Left ventricle myocardium inferior (tissue), 1 donor: ENCODE data around the gene METTL26. TPM values are rescaled to one million over a fixed set of nuclear protein-coding genes. Genes with fewer than 3 reads are reported as not detected.

ENCODE experiments used
- DNase-seq: peaks from one replicate; pipeline ENCODE4 v3.0.0-alpha.2; 2020
- H3K27ac ChIP-seq: fragments of 200-600 bp; replicated peaks from 2 replicates; pipeline ENCODE4 v1.8.0; 2021
- H3K27me3 ChIP-seq: fragments of 200-600 bp; 2 replicates; pipeline ENCODE4 v1.8.0; 2021; ENCODE audit warnings: low read depth
- H3K36me3 ChIP-seq: fragments of 200-600 bp; 2 replicates; pipeline ENCODE4 v1.8.0; 2021
- H3K4me1 ChIP-seq: fragments of 200-600 bp; 2 replicates; pipeline ENCODE4 v1.8.0; 2021
- H3K4me3 ChIP-seq: fragments of 200-600 bp; 2 replicates; pipeline ENCODE4 v1.8.0; 2021; ENCODE audit warnings: mild to moderate bottlenecking, moderate library complexity
- H3K9me3 ChIP-seq: fragments of 200-600 bp; replicated peaks from 2 replicates; pipeline ENCODE4 v1.8.0; 2021
- intact Hi-C: fragments of 100-400 bp; cut with micrococcal nuclease; formaldehyde crosslinking; loops from one replicate; pipeline ENCODE4 v1.11.0; 2022
- total RNA-seq: library from RNA; stranded (reverse); fragmentation: NEBNext Ultra II Directional; extraction: Animal tissue kit (Norgen Biotek cat#: 25700); gene quantifications from one replicate; pipeline ENCODE4 v1.2.1, GENCODE V29; 2021
- TF ChIP-seq, protein P1 (sequence below): fragments of 200-600 bp; IDR thresholded peaks from 2 replicates; pipeline ENCODE4 v1.8.0; 2021; ENCODE audit warnings: antibody characterized with exemption, mild to moderate bottlenecking, borderline replicate concordance
- donor health status: DM: no; HTN: yes; CAD: no; lungs with severe emphysema.

Gene METTL26
- total RNA-seq, 1 donor from 2014 or later, result 49.2 TPM

DNA sequence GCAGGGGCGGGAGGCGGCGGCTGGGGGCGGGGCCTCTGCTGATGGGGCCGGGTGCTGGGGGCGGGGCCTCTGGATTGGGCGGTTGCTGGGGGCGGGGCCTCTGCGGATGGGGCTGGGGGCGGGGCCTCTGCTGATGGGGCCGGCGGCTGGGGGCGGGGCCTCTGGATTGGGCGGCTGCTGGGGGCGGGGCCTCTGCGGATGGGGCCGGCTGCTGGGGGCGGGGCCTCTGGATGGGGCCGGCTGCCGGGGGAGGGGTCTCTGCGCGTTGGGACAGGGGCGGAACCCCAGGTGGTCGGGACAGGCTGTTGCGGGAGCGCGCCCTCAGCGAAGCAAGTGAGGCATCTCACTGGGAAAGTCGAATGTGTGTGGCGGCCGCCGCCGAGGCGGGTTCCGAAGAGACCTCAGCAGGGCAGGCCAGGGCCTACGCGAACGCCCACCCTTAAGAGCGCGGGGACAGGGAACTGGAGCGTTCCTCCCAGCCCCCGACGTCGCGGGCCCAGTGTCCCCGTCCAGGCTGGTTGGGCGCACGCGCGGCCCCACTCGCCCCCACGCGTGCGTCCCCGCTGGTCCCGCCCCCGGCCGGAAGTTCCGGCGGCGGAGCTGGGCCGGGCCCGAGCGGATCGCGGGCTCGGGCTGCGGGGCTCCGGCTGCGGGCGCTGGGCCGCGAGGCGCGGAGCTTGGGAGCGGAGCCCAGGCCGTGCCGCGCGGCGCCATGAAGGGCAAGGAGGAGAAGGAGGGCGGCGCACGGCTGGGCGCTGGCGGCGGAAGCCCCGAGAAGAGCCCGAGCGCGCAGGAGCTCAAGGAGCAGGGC is 43.9 kb upstream of the METTL26 start, which contains the start of gene STUB1:
TSS of gene STUB1 (plus strand) at position 597 of the 811 bp plus-strand sequence. CDS start at position 713, 116 bp downstream.
- peaks cover 21% of the 10 kb centered on the region for H3K36me3 ChIP-seq
- peaks cover 72% of the 10 kb centered on the region for H3K4me1 ChIP-seq
- peak within 1 kb of the TSS; percentile 100 for H3K27ac ChIP-seq
- intact Hi-C loops, result no loop called here
- H3K9me3 ChIP-seq, result no peaks in the 10 kb centered on the region
- TF ChIP-seq, protein P1, sequence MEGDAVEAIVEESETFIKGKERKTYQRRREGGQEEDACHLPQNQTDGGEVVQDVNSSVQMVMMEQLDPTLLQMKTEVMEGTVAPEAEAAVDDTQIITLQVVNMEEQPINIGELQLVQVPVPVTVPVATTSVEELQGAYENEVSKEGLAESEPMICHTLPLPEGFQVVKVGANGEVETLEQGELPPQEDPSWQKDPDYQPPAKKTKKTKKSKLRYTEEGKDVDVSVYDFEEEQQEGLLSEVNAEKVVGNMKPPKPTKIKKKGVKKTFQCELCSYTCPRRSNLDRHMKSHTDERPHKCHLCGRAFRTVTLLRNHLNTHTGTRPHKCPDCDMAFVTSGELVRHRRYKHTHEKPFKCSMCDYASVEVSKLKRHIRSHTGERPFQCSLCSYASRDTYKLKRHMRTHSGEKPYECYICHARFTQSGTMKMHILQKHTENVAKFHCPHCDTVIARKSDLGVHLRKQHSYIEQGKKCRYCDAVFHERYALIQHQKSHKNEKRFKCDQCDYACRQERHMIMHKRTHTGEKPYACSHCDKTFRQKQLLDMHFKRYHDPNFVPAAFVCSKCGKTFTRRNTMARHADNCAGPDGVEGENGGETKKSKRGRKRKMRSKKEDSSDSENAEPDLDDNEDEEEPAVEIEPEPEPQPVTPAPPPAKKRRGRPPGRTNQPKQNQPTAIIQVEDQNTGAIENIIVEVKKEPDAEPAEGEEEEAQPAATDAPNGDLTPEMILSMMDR, result no peak
- H3K4me3 ChIP-seq, result peak within 1 kb of the TSS; percentile 88
- peak; percentile 88 for DNase-seq
- peaks cover 19% of the 10 kb centered on the region for H3K27me3 ChIP-seq

DNA sequence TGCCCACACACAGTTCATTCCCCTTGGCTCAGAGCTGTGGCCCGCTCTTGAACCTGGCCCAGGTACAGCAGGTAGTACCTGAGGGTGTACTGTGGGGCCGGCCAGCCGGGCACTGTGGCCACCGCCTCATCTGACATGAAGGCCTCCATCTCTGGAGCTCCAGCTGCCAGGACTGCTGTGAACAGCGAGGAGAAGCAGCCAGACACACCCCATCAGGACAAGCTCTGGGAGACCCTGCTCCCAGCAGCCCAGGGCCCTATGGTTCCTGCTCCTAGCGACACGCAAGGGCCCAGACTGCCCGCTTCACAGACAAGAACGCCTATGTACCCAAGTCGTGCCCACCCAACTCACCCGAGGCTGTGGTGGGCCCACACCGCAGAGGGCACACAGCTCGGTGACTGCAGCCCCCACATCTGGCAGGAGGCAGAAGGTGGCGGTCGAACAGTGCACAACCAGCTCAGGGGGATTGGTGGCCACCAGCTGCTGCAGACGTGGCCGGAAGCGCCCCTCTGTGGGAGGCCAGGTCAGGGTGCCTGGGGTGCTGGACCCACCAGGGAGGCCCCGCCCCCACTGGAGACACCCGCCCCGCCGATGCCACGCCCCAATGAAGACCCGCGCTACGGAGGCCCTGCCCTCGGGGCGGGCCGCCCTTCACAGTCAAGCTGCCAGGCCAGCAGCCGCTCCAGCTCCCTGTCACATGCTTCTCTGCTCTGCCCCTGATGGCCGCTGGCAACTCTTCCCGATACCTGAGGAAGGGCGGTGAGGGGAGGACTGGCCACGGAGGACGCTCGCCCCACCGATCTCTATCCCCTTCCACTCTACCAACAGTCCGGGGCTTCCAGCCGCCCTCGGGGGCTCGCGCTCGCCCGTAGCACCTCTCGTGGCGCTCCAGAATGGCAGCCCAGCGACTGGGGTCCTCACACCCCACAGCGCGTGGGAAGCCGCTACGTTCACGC is 43.0 kb upstream of the METTL26 start:
- H3K27me3 ChIP-seq, result peaks cover 19% of the 10 kb centered on the region
- peak overlapping the region; percentile 100 for H3K27ac ChIP-seq
- intact Hi-C loops, result no loop called here
- H3K4me1 ChIP-seq, result peaks cover 74% of the 10 kb centered on the region
- H3K9me3 ChIP-seq, result no peaks in the 10 kb centered on the region
- DNase-seq, result peak; percentile 76
- peaks cover 23% of the 10 kb centered on the region for H3K36me3 ChIP-seq
- TF ChIP-seq, protein P1, result no peak
- peak overlapping the region; percentile 88 for H3K4me3 ChIP-seq

DNA sequence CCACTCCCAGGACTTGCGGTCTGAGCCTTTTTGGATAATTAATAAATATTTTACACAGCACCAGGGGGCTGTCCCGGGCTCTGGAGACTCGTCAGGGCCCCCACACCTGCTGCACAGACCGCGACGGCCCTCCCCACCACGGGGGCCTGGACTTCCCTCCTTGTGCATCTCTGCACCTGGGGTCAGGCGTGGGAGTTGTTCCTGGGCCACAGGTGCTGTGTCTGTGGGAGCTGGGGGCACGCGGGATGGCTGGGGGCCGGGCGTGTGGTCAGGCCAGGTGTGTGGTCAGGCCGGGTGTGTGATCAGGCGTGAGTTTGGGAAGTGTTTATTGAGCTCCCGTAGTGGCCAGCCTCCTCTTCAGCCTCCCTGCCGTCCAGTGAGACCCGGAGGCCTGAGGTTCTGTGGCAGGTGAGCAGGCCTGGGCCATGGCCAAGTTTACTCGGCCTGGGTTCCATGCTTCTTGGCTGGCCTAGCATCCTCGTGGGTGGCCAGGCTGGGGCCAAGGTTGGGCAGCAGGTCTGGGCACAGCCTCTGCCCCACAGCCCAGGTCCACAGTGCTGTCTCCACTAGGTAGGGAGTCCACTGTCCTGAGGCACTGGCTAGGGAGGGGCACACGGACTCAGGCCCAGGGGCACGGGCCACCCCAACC is 42.2 kb upstream of the METTL26 start:
- peaks cover 31% of the 10 kb centered on the region for H3K36me3 ChIP-seq
- intact Hi-C loops, result no loop called here
- no peak for DNase-seq
- no peak overlapping the region for H3K4me3 ChIP-seq
- no peaks in the 10 kb centered on the region for H3K9me3 ChIP-seq
- peaks cover 69% of the 10 kb centered on the region for H3K4me1 ChIP-seq
- TF ChIP-seq, protein P1, result no peak
- no peak overlapping the region for H3K27ac ChIP-seq
- peaks cover 19% of the 10 kb centered on the region for H3K27me3 ChIP-seq

DNA sequence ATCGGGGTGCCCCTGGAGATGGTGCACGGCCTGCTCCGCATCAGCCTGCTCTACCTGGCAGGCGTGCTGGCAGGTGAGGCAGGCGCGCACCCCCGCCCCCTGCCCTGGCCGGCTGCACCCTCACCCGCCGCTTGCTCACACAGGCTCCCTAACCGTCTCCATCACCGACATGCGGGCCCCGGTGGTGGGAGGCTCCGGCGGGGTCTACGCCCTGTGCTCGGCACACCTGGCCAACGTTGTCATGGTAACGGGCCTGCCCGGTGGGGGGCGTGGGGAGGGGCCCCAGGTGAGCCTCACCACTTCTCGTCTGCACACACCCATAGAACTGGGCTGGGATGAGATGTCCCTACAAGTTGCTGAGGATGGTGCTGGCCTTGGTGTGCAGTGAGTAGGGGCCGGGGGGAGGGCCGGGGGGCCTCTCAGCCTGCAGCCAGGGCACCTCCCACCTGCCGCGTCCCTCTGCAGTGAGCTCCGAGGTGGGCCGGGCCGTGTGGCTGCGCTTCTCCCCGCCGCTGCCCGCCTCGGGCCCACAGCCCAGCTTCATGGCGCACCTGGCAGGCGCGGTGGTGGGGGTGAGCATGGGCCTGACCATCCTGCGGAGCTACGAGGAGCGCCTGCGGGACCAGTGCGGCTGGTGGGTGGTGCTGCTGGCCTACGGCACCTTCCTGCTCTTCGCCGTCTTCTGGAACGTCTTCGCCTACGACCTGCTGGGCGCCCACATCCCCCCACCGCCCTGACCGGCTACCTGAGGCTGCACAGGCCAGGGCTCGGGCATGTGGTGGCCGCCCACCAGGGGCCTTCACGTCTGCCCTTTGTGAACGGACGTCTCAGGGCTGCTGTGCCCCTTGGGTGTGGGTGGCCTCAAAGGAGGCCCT is 41.4 kb upstream of the METTL26 start:
- no peak for DNase-seq
- Histone ChIP-seq H3K27me3 (peaks cover 19% of the 10 kb centered on the region), H3K4me3 (no peak overlapping the region), H3K9me3 (no peaks in the 10 kb centered on the region), H3K27ac (no peak overlapping the region), H3K4me1 (peaks cover 61% of the 10 kb centered on the region), H3K36me3 (peaks cover 31% of the 10 kb centered on the region)
- TF ChIP-seq, protein P1, result no peak
- intact Hi-C loops, result no loop called here
